ENCODE results near the gene POLRMT.

Gene POLRMT

DNA sequence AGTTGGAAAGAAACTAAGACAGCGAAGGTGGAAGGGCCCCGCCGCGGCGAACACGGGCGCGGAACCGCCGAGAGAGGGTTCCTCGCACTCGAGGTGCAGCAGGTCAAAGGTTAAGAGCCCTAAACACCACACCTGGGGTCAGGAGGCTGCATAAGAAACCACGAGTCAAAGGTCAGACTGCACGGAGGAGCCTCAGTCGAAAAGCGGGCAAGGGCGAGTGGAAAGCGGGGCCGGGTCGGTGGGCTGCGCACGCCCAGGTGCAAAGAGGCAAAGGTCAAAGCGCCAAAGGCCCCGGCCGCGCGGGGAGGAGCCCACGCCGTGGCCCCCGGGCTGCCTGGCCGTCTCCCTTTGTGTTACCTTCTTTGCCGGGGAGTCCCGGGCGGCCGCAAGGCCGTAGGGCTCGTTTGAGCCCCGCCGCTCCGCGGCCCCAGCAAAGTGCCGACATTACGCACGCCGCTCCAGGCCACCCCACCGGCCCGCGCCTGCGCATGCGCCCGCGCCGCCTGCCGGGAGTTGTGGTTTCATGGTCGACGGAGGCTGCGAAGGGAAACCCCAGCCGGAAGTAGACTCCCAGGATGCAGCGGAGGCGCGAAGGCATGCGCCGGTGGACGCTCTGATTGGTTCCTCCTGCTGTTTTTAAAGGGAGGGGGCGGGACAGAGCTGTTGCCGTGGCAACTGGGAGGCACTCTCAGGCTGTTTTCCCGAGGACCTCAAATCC, at the start of gene POLRMT:
POLRMT (minus strand) TSS at position 470 of the 718 bp plus-strand sequence; CDS start at position 445, 25 bp downstream.
- peaks cover 11% of the 10 kb centered on the region for H3K4me1 Mint-ChIP-seq
- peaks cover 13% of the 10 kb centered on the region for H3K27me3 Mint-ChIP-seq (ENCODE audit: low read depth)
- H3K36me3 Mint-ChIP-seq (ENCODE audit: low read depth): peaks cover 15% of the 10 kb centered on the region
- TF ChIP-seq, protein P1, sequence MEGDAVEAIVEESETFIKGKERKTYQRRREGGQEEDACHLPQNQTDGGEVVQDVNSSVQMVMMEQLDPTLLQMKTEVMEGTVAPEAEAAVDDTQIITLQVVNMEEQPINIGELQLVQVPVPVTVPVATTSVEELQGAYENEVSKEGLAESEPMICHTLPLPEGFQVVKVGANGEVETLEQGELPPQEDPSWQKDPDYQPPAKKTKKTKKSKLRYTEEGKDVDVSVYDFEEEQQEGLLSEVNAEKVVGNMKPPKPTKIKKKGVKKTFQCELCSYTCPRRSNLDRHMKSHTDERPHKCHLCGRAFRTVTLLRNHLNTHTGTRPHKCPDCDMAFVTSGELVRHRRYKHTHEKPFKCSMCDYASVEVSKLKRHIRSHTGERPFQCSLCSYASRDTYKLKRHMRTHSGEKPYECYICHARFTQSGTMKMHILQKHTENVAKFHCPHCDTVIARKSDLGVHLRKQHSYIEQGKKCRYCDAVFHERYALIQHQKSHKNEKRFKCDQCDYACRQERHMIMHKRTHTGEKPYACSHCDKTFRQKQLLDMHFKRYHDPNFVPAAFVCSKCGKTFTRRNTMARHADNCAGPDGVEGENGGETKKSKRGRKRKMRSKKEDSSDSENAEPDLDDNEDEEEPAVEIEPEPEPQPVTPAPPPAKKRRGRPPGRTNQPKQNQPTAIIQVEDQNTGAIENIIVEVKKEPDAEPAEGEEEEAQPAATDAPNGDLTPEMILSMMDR (IDR thresholded peaks at IDR 0.05; ENCODE audit: unreplicated experiment in 3 of 3): peak in 1 of 3 experiments; percentile 34
- no peaks in the 10 kb centered on the region for H3K9me3 Mint-ChIP-seq
- peak within 1 kb of the TSS; percentile 94 to 98 (median 96) for H3K4me3 Mint-ChIP-seq
- H3K27ac Mint-ChIP-seq: peak within 1 kb of the TSS; percentile 72 to 89 (median 86)

DNA sequence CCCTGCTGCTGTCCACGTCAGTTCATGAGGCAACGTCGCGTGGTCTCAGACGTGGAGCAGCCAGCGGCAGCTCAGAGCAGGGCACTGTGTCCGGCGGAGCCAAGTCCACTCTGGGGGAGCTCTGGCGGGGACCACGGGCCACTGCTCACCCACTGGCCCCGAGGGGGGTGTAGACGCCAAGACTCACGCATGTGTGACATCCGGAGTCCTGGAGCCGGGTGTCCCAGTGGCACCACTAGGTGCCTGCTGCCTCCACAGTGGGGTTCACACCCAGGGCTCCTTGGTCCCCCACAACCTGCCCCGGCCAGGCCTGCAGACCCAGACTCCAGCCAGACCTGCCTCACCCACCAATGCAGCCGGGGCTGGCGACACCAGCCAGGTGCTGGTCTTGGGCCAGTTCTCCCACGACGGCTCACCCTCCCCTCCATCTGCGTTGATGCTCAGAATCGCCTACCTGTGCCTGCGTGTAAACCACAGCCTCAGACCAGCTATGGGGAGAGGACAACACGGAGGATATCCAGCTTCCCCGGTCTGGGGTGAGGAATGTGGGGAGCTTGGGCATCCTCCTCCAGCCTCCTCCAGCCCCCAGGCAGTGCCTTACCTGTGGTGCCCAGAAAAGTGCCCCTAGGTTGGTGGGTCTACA, 49.5 kb upstream of the POLRMT start:
- Mint-ChIP-seq H3K27ac (no peak overlapping the region), H3K4me3 (peak overlapping the region; percentile 23 to 37 (median 34)), H3K36me3 (ENCODE audit: low read depth) (no peaks in the 10 kb centered on the region)

DNA sequence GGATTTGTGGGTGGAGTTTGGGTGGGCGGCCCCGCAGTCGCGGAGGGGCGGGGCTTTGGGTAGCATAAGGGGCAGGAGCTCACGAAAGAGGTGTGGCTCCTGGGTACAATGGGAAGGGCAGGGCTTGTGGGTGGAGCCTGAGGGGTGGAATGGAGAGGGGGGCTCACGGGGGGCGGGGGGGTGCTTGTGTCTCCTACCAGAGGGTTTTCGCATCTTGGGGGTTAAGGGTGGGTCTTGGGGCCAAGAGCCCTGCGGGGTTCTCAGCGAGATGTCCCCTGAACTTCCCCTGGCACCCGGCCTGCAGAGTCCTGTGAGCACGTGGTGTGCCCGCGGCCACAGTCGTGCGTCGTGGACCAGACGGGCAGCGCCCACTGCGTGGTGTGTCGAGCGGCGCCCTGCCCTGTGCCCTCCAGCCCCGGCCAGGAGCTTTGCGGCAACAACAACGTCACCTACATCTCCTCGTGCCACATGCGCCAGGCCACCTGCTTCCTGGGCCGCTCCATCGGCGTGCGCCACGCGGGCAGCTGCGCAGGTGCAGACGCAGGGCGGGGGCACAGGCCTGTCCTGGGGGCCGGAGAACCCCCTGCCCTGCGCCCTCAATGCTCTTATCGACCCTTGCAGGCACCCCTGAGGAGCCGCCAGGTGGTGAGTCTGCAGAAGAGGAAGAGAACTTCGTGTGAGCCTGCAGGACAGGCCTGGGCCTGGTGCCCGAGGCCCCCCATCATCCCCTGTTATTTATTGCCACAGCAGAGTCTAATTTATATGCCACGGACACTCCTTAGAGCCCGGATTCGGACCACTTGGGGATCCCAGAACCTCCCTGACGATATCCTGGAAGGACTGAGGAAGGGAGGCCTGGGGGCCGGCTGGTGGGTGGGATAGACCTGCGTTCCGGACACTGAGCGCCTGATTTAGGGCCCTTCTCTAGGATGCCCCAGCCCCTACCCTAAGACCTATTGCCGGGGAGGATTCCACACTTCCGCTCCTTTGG, 48.0 kb upstream of the POLRMT start:
- Mint-ChIP-seq H3K9me3 (no peaks in the 10 kb centered on the region), H3K27ac (peak overlapping the region; percentile 90 to 98 (median 97)), H3K4me3 (peak overlapping the region; percentile 90 to 96 (median 93)), H3K36me3 (ENCODE audit: low read depth) (no peaks in the 10 kb centered on the region), H3K4me1 (no peaks in the 10 kb centered on the region), H3K27me3 (ENCODE audit: low read depth) (no peaks in the 10 kb centered on the region)
- TF ChIP-seq, protein P1 (IDR thresholded peaks at IDR 0.05; ENCODE audit: unreplicated experiment in 3 of 3): no peak

More for the DNA sequence above, 49.5 kb upstream of the POLRMT start:
- Mint-ChIP-seq H3K9me3 (no peaks in the 10 kb centered on the region), H3K4me1 (no peaks in the 10 kb centered on the region), H3K27me3 (ENCODE audit: low read depth) (no peaks in the 10 kb centered on the region)
- TF ChIP-seq, protein P1 (IDR thresholded peaks at IDR 0.05; ENCODE audit: unreplicated experiment in 3 of 3): no peak

DNA sequence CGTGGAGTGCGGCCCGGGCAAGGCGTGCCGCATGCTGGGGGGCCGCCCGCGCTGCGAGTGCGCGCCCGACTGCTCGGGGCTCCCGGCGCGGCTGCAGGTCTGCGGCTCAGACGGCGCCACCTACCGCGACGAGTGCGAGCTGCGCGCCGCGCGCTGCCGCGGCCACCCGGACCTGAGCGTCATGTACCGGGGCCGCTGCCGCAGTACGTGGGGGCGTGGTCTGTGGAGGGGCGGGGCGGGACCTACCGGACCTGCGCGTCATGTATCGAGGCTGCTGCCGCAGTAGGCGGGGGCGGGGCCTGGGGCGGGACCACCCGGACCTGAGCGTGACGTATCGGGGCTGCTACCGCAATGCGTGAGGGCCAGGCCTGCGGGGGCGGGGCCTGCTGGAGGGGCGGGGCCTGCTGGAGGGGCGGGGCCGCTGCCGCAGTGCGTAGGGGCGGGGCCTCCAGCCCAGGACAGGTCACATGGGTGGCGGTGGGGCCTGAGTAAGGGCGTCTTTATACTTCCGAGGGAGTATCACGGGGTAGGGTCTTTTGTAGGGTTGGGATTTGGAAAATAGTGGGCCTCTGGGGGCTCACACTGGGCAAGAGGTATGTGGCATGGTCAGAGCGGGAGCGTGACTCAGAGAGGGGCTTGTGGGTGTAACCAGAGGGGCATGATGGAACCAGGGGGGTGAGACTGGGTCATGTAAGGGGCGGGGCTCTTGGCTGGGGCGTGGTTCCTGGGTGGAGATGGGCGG, 47.1 kb upstream of the POLRMT start:
- H3K9me3 Mint-ChIP-seq: no peaks in the 10 kb centered on the region
- H3K4me1 Mint-ChIP-seq: peaks cover 2% of the 10 kb centered on the region
- H3K27ac Mint-ChIP-seq: peak overlapping the region; percentile 90 to 98 (median 97)
- H3K4me3 Mint-ChIP-seq: peak overlapping the region; percentile 90 to 96 (median 93)
- TF ChIP-seq, protein P1 (IDR thresholded peaks at IDR 0.05; ENCODE audit: unreplicated experiment in 3 of 3): peak; percentile 31 to 47 (median 33)
- H3K27me3 Mint-ChIP-seq (ENCODE audit: low read depth): no peaks in the 10 kb centered on the region
- no peaks in the 10 kb centered on the region for H3K36me3 Mint-ChIP-seq (ENCODE audit: low read depth)

Measured in nephron (organoid).